Kidney epithelial cell (primary cell): ENCODE measurements around the gene COL18A1. TPM values are rescaled to one million over a fixed set of nuclear protein-coding genes. Genes with fewer than 3 reads are reported as not detected.

Source experiments
- DNase-seq: peaks from one replicate; pipeline ENCODE4 v3.0.0-alpha.2; 2010; ENCODE audit warnings: low read depth
- H3K27me3 ChIP-seq: 2 replicates; pipeline ENCODE4 v1.6.0; 2011; ENCODE audit warnings: low read length; ENCODE audit not compliant: control insufficient read depth, insufficient read depth
- H3K36me3 ChIP-seq: 2 replicates; pipeline ENCODE4 v1.5.1; 2011; ENCODE audit warnings: low read length; ENCODE audit not compliant: control insufficient read depth, insufficient read depth
- H3K4me3 ChIP-seq: 2 replicates; pipeline ENCODE4 v1.5.1; 2011; ENCODE audit warnings: low read depth, mild to moderate bottlenecking, control low read depth, low read length
- CTCF ChIP-seq: IDR thresholded peaks from 2 replicates; pipeline ENCODE4 v1.5.1; 2011; ENCODE audit warnings: mild to moderate bottlenecking, moderate library complexity, low read length, control low read depth, inconsistent platforms; ENCODE audit not compliant: insufficient read depth, poor library complexity, severe bottlenecking
- total RNA-seq: library from RNA; depleted of rRNA; stranded (reverse); fragments of >200 nt; gene quantifications from 2 replicates; pipeline ENCODE4 v1.2.3, GENCODE V29; 2015

The COL18A1 gene
- total RNA-seq, 1 donor from 2014 or later: 808 TPM

GRCh38 chr21:45532826-45533360, 127.9 kb downstream of the COL18A1 start:
- H3K36me3 ChIP-seq: peaks cover 3% of the 10 kb centered on the region
- no peak for TF ChIP-seq CTCF
- DNase-seq: no peak
- H3K27me3 ChIP-seq: no peaks in the 10 kb centered on the region
- H3K4me3 ChIP-seq: no peak overlapping the region

DNA sequence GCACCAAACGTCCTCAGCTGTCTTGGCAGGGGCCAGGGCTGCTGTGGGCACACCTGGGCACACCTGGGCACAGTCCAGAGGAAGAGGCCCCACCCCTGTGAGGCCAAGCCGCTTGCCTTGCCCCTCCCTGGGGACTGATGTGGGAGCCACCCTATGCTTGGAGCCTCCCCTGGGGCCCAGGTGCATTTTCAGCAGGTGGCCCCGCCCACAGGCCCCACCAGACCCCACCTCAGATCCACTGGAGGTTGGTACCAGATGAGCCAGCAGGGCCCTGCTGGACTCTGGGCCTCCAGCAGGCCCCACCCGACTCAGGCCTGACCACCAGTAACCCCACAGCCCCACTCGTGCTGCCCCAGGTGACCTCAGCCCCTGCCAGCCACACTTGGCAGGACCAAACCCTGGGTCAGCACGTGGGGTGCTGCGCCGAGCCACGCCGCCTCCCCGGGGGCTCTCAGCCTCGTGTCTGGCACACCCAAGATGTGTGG, 128.4 kb downstream of the COL18A1 start:
- H3K27me3 ChIP-seq: no peaks in the 10 kb centered on the region
- no peak for TF ChIP-seq CTCF
- no peak overlapping the region for H3K4me3 ChIP-seq
- H3K36me3 ChIP-seq: peaks cover 3% of the 10 kb centered on the region
- no peak for DNase-seq

- no peak overlapping the region for H3K4me3 ChIP-seq
- DNase-seq: no peak
- H3K36me3 ChIP-seq: peaks cover 3% of the 10 kb centered on the region
- TF ChIP-seq CTCF: no peak
- H3K27me3 ChIP-seq: no peaks in the 10 kb centered on the region
Observed at GRCh38 chr21:45533846-45534635, 129.1 kb downstream of the COL18A1 start.

GRCh38 chr21:45534636-45535331, 129.8 kb downstream of the COL18A1 start:
- no peak for TF ChIP-seq CTCF
- Histone ChIP-seq H3K27me3 (no peaks in the 10 kb centered on the region), H3K4me3 (no peak overlapping the region), H3K36me3 (no peaks in the 10 kb centered on the region)
- no peak for DNase-seq

GRCh38 chr21:45535341-45536081, 130.5 kb downstream of the COL18A1 start:
- DNase-seq: no peak
- Histone ChIP-seq H3K36me3 (no peaks in the 10 kb centered on the region), H3K27me3 (no peaks in the 10 kb centered on the region), H3K4me3 (no peak overlapping the region)
- no peak for TF ChIP-seq CTCF
